SK-N-MC (cell line): ENCODE results near the gene INPP5A.
"Not testable (repeated sequence)": the region's sequence is repeated elsewhere in the genome, so short reads cannot be mapped to it uniquely, and the experiment has no call there.

Experiments used
- FOXP2 ChIP-seq: optimal IDR thresholded peaks from 2 replicates; pipeline ENCODE3; 2011; ENCODE audit warnings: mild to moderate bottlenecking, moderate library complexity; ENCODE audit not compliant: insufficient read depth; ENCODE audit errors: extremely low read length, control extremely low read depth
- POLR2AphosphoS5 ChIP-seq: IDR thresholded peaks from 2 replicates; pipeline ENCODE4 v1.6.1; 2012; ENCODE audit warnings: mild to moderate bottlenecking, low read depth, low read length, borderline replicate concordance

GRCh38 chr10:132825783-132826523 is 288.4 kb downstream of the INPP5A start:
- not testable (repeated sequence) for TF ChIP-seq POLR2AphosphoS5, FOXP2
